Activated naive CD4-positive, alpha-beta T cell treated with anti-CD3 and anti-CD28 coated beads, Interleukin-2, amount 50 U/mL, for 72 hours (primary cell): ENCODE data around the gene RNH1. TPM values are rescaled to one million over a fixed set of nuclear protein-coding genes. Genes with fewer than 3 reads are reported as not detected.
"Not testable (repeated sequence)": the region's sequence is repeated elsewhere in the genome, so short reads cannot be mapped to it uniquely, and the experiment has no call there.

Source experiments
- ATAC-seq, 2 donors: fragments of 150-1000 bp; cut with Tn5 transposase; 2 replicates each; pipeline ENCODE4 v1.10.0; 2021; ENCODE audit warnings: mild to moderate bottlenecking in 2 of 2, moderate library complexity in 2 of 2
- DNase-seq, 2 donors: peaks; one replicate each; pipeline ENCODE4 v3.0.0; 2021 to 2022; ENCODE audit warnings: low spot score in 2 of 2
- H3K27ac Mint-ChIP-seq, 2 donors: one replicate each; pipeline ENCODE4 v1.8.0; 2022; ENCODE audit warnings: mild to moderate bottlenecking in 2 of 2, mixed read lengths in 2 of 2
- H3K36me3 Mint-ChIP-seq, 2 donors: one replicate each; pipeline ENCODE4 v1.8.0; 2022; ENCODE audit warnings: mixed read lengths in 2 of 2
- H3K9me3 Mint-ChIP-seq, 2 donors: one replicate each; pipeline ENCODE4 v1.8.0; 2022; ENCODE audit warnings: mixed read lengths in 2 of 2
- total RNA-seq, 2 donors: library from RNA; stranded (reverse); gene quantifications; one replicate each; pipeline ENCODE4 v1.2.3, GENCODE V29; 2022

The RNH1 gene
- total RNA-seq, 2 donors from 2014 or later, result 90.9 to 98.0 TPM

DNA sequence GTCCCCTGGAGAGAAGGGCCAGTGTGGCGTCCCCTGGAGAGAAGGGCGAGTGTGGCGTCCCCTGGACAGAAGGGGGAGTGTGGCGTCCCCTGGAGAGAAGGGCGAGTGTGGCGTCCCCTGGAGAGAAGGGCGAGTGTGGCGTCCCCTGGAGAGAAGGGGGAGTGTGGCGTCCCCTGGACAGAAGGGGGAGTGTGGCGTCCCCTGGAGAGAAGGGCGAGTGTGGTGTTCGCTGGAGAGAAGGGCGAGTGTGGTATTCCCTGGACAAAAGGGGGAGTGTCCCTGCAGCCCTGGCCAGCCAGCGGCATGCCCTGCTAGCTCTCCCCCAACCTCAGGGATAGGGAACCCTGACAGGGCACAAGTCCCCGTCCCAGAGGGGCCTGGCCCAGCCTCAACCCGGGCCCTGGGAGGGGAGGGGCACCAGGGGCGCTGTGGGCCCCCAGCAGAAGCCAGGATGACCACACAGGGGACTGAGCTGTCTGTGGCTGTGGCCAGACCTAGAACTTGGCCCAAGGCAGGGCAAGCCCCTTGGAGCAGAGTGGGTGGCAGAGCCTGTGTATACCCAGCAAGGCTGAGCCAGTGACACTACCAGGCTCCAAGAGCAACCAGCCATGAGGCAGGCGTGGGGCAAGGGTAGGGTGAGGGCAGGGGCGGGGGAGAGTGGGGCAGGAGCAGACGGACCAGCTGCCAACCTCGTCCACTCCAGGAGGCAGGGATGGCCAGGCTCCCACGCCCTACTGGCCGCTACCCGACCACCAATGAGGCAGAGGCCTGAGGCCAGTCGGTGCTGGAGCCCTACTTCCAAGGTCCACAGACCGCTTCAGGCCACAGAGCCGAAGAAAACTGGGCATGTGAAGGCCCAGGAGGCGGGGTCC lies 24.2 kb upstream of the RNH1 start:
- H3K36me3 Mint-ChIP-seq, result no peaks in the 10 kb centered on the region
- no peak for DNase-seq
- H3K9me3 Mint-ChIP-seq, result no peaks in the 10 kb centered on the region
- no peak overlapping the region for H3K27ac Mint-ChIP-seq
- no peak for ATAC-seq

DNA sequence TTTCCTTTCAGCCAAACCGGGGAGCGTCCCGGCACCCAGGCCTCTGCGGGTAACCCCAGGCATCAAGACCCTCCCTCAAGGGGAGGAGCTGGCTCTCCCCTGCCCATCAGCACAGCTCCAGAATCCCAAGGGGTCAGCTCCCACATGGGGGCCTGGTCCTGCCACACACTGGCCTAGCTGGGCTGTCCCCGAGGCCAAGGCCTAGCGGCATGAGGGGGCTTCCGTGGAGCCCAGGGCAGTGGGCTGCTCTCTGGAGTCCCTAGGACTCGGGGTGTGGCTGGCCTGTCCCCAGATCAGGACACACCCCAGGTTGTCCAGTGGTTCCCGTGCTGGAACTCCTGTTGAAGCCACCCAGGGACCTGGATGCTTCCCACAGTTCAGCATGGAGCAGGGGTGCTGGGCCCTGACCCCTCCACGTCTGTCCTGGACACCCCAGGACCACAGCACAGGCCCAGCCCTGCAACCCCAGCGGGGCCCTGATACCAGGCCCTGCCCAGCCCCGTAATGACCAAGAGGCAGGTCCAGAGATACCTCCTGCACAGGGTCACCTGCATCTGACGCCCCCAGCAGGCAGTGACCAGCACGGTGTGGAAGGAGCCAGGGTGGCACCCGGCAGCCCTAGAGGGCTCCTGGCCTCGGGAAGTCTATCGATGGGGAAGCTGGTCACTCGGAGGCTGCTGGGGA lies 22.8 kb upstream of the RNH1 start:
- Mint-ChIP-seq H3K9me3 (no peaks in the 10 kb centered on the region), H3K27ac (no peak overlapping the region), H3K36me3 (no peaks in the 10 kb centered on the region)
- ATAC-seq (no peak), DNase-seq (no peak)

DNA sequence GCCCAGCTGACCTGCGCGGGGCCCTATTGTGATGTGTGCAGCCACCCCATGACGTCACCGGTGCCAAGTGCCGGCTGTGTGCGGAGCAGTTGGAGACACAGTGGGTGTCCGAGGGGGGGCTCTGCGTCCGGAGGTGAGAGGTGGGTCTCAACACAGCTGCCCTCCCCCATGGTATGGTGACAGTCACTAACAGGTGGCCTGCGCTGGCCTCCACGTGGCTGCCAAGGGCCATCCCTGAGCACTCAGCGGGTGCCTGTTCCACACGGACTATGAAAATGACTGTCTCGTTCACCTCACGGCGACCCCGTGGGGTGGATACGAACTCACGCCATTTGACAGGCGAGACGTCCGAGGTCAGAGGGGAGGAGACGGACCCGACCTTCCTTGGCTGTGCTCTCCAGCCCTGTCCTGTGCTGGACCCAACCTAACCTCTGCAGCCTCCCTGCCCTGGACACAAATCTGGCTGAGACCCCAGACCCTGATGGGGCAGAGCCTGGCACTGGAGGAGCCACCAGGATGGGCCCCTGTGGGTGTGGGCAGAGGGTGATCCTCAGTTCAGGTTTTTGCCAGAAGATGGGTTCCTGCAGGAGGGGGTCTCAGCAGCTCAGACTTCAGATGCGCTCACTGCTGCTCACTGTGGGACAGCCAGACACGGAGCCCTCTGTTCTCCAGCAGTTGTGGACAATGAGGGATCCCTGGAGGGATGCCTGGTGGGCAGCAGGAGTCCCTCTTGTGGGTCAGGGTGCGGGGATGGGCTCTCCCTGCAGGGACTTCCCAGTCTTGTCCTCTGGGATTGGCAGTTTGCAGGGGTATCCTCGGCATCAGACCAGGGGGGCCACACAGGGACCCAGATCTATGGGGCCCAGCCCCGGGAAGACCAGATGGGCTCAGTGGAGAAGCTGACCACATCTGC lies 22.0 kb upstream of the RNH1 start:
- H3K36me3 Mint-ChIP-seq, result no peaks in the 10 kb centered on the region
- no peak overlapping the region for H3K27ac Mint-ChIP-seq
- no peaks in the 10 kb centered on the region for H3K9me3 Mint-ChIP-seq
- DNase-seq (no peak), ATAC-seq (peak in 1 of 2 donors; percentile 19)

GRCh38 chr11:528166-528814 lies 21.2 kb upstream of the RNH1 start:
- ATAC-seq (peak in 1 of 2 donors; percentile 6), DNase-seq (no peak)
- Mint-ChIP-seq H3K36me3 (no peaks in the 10 kb centered on the region), H3K27ac (no peak overlapping the region), H3K9me3 (no peaks in the 10 kb centered on the region)

DNA sequence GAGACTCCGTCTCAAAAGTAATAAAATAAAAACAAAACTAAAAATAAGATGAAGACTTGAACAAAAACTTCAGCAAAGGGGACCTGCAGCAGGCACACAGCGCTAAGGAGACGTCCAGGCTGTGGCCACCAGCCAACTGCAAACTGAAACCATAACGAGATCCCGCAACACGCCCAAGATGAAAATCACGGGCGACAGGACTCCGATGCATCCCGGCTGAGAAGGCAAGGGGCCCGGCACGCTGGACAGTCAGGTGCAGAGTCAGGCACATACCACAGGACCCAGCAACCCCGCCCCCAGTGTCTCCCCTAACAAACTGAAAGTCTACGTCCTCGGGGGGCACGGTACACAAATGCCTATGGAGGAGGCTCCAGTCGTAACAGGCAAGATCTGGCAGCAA lies 19.1 kb upstream of the RNH1 start:
- DNase-seq (no peak), ATAC-seq (no peak)
- Mint-ChIP-seq H3K27ac (no peak overlapping the region), H3K36me3 (no peaks in the 10 kb centered on the region), H3K9me3 (no peaks in the 10 kb centered on the region)

GRCh38 chr11:521177-521688 lies 14.2 kb upstream of the RNH1 start:
- H3K27ac Mint-ChIP-seq, result no peak overlapping the region
- H3K9me3 Mint-ChIP-seq, result peaks cover 0 to 7% of the 10 kb centered on the region in 2 donors
- DNase-seq (no peak), ATAC-seq (peak in 1 of 2 donors; percentile 7)
- peaks cover 0 to 13% of the 10 kb centered on the region in 2 donors for H3K36me3 Mint-ChIP-seq

DNA sequence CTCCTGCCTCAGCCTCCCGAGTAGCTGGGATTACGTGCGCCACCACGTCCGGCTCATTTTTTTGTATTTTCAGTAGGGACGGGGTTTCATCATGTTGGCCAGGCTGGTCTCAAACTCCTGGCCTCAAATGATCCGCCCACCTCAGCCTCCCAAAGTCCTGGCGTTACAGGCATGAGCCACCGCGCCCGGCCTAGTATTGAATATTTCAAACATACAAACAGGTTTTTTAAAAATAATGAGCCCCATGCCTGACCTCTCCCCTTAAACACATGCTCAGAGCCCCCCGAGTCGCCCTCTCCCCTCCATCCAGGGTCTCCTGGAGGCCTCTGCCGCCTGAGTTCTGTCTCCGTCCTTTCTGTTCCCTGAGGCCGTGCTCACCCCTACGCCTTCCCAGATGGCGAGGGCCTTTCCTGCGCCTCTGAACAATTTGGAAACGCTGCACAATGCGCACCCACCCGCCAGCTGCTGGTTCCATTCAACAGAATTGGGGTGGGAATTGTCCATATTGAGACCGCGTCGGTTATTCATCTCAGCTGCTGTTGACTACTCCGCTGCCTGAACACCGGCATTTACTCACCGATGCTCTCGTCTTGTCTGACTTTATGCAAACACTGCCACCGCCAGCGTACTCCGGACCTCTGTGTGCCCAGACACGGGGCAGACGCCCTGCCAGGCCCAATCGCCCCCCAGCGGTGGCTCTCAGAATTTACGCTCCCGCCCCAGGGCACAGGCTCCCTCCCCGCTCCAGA lies 13.6 kb upstream of the RNH1 start:
- DNase-seq, result no peak
- Mint-ChIP-seq H3K36me3 (peaks cover 0 to 20% of the 10 kb centered on the region in 2 donors), H3K9me3 (peaks cover 0 to 8% of the 10 kb centered on the region in 2 donors), H3K27ac (no peak overlapping the region)
- peak; percentile 3 to 19 for ATAC-seq

DNA sequence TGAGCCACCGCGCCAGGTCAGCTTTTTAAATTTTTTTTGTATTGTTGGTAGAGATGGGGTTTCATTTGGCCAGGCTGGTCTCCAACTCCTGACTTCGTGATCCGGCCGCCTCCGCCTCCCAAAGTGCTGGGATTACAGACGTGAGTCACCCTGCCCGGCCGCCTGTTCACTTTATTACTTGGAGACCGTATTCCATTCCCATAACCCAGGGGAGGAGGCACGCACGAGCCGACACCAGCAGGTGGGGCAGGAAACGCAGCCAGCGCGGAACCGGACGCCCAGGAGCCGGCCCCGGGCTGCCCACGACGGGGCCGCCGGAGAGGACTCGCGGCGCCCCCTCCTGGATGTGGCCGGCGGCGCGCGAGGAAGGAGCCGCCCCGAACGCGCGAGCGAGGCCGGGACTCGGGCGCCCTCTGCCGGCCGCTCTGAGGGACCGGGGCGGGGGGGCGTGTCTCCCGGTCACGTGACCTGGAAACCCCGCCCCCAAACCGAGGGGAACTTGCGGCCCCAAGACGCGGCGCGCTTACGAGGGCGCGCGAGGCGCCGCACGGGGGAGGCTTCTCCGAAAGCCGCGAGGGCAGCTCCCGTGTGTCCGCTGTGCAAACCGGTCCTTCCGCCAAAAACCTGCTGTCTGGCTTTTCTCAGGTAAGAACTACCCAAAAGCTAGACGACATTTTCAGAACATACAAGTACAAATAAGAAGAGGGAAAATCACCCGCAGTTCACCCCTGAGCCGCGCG lies 11.6 kb upstream of the RNH1 start:
- Mint-ChIP-seq H3K36me3 (peaks cover 0 to 28% of the 10 kb centered on the region in 2 donors), H3K27ac (no peak overlapping the region), H3K9me3 (peaks cover 0 to 8% of the 10 kb centered on the region in 2 donors)
- DNase-seq (peak; percentile 89 to 91), ATAC-seq (peak; percentile 89)

- ATAC-seq, DNase-seq, H3K27ac Mint-ChIP-seq, H3K9me3 Mint-ChIP-seq: not testable (repeated sequence)
- peaks cover 0 to 28% of the 10 kb centered on the region in 2 donors for H3K36me3 Mint-ChIP-seq
Measured at GRCh38 chr11:516918-517685, 10.1 kb upstream of the RNH1 start.

DNA sequence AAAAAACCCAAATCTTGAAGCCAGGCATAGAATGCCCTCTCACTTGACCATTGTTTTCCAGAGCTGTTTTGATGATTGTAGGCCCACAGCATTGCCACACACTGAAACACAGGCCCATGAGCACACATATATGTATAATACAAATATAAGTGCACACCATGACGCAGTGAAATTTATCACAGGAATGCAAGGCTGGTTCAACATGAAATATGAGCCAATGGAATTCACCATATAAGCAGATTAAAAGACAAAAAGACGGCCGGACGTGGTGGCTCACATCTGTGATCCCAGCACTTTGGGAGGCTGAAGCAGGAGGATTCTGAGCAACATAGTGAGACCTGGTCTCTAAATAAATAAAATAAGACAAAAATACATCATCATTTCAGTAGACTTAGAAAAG lies 9.4 kb upstream of the RNH1 start:
- Mint-ChIP-seq H3K27ac (no peak overlapping the region), H3K9me3 (peaks cover 0 to 8% of the 10 kb centered on the region in 2 donors)
- no peak for ATAC-seq

DNA sequence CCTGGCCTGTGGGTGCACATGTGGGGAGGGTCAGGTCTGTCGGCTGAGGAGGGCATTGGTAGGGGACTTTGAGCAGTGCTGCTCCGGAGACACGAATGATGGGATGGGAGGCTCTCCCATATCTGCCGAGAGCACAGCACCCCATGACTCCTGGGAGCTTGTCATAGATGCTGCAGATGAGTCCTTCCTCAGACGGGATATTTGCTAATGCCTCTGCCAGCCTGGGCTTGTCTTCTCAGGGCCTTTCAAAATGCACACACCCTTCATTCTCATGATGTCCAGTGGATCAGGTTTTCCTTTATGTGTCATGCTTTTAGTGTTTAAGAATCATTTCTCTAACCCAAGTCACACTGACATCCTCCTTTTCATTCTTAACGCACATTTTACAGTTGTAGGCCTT lies 8.1 kb upstream of the RNH1 start:
- peaks cover 0 to 32% of the 10 kb centered on the region in 2 donors for H3K36me3 Mint-ChIP-seq
- DNase-seq (no peak), ATAC-seq (no peak)
- H3K9me3 Mint-ChIP-seq, result peaks cover 0 to 8% of the 10 kb centered on the region in 2 donors
- peak overlapping the region in 1 of 2 donors; percentile 79 for H3K27ac Mint-ChIP-seq

More for the DNA sequence above, 9.4 kb upstream of the RNH1 start:
- H3K36me3 Mint-ChIP-seq, result peaks cover 0 to 31% of the 10 kb centered on the region in 2 donors
- DNase-seq, result no peak

GRCh38 chr11:514606-515005 lies 7.6 kb upstream of the RNH1 start:
- Mint-ChIP-seq H3K36me3 (peaks cover 0 to 37% of the 10 kb centered on the region in 2 donors), H3K27ac (no peak overlapping the region), H3K9me3 (peaks cover 0 to 8% of the 10 kb centered on the region in 2 donors)
- DNase-seq (no peak), ATAC-seq (no peak)

DNA sequence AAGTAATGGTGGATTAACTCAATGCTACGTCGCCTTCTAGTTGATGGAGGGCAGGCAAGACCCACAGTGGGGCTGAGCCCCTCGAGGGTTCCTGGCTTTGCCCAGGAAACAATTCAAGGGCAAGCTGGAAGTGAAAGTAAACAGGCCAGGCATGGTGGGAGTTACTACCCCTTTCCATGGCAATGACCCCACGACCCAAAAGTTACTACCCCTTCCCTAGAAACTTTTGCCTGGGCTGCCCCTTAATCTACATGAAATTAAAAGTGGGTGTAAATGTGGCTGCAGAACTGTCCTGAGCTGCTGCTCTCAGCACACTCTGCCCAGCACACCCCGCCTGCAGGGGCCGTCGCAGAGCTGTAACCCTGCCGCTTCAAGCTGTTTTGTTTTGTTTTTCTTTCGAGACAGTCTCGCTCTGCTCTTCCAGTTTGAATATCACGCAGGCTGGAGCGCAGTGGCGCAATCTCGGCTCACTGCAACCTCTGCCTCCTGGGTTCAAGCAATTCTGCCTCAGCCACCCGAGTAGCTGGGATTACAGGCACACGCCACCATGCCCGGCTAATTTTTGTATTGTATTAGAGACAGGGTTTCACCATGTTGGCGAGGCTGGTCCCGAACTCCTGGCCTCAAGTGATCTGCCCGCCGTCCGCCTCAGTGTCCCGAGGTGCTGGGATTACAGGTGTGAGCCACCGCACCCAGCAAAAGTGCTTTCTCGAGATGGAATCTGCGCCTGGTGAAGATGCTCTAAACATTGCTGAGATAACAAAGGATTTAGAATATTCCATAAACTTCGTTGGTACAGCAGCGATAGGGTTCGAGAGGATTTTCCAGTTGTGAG lies 5.9 kb upstream of the RNH1 start:
- ATAC-seq, result no peak
- DNase-seq, result no peak
- H3K27ac Mint-ChIP-seq, result no peak overlapping the region
- peaks cover 0 to 36% of the 10 kb centered on the region in 2 donors for H3K36me3 Mint-ChIP-seq
- H3K9me3 Mint-ChIP-seq, result peaks cover 0 to 8% of the 10 kb centered on the region in 2 donors
